ENCODE results near the gene FKBP1B.

Gene FKBP1B

DNA sequence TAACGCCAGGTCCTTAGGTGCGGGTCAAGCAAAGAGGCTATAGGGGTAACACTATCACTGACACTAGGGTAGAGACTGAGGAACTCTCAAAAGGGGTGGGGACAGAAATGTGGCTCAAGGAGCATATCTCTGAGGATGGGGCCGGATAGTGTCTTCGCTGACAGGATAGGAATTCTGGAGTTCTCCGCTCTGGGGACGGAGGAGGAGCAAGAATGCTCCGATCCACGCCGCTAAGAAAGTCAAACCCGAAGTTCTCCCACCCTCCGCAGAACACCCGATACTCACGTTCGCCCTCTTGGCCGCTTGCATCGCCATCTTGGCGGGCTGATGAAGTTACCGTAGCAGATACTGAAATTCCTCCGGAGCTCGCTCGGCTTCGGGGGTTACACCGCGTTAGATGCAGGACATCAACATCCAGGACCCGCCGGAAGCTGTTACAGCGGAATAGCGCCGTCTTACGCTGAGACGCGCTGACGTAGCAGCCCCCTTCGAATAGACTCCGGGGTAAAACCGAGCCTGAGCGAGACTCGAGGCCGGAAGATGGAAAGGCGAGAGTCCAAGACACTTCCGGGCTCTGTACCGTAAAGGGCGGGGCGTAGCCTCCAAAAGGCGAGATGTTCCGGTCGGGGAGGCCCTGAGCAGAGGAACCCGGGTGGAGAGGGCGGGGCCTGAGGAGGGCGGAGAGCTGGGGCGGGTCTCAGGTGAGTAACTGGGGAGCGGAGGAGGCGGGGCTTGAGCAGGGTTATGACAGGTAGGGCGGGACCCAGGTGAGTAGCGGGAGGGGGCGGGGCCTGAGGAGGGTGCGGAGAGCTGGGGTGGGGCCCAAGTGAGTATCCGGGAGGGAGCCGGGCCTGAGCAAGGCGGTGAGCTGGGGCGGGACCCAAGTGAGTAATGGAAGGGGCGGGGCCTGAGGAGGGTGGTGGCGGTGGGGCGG, 26.6 kb downstream of the FKBP1B start, which contains the start of gene SF3B6:
SF3B6 (minus strand) TSS at position 412 of the 934 bp plus-strand sequence; CDS start at position 315, 97 bp downstream.
- peak; percentile 94 for DNase-seq (ENCODE audit: low spot score)
- TF ChIP-seq, protein P1, sequence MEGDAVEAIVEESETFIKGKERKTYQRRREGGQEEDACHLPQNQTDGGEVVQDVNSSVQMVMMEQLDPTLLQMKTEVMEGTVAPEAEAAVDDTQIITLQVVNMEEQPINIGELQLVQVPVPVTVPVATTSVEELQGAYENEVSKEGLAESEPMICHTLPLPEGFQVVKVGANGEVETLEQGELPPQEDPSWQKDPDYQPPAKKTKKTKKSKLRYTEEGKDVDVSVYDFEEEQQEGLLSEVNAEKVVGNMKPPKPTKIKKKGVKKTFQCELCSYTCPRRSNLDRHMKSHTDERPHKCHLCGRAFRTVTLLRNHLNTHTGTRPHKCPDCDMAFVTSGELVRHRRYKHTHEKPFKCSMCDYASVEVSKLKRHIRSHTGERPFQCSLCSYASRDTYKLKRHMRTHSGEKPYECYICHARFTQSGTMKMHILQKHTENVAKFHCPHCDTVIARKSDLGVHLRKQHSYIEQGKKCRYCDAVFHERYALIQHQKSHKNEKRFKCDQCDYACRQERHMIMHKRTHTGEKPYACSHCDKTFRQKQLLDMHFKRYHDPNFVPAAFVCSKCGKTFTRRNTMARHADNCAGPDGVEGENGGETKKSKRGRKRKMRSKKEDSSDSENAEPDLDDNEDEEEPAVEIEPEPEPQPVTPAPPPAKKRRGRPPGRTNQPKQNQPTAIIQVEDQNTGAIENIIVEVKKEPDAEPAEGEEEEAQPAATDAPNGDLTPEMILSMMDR (IDR thresholded peaks at IDR 0.05; ENCODE audit: extremely low read depth, missing control alignments): no peak

GRCh38 chr2:24076849-24077534, 27.5 kb downstream of the FKBP1B start:
- TF ChIP-seq, protein P1 (IDR thresholded peaks at IDR 0.05; ENCODE audit: extremely low read depth, missing control alignments): no peak
- DNase-seq (ENCODE audit: low spot score): no peak

DNA sequence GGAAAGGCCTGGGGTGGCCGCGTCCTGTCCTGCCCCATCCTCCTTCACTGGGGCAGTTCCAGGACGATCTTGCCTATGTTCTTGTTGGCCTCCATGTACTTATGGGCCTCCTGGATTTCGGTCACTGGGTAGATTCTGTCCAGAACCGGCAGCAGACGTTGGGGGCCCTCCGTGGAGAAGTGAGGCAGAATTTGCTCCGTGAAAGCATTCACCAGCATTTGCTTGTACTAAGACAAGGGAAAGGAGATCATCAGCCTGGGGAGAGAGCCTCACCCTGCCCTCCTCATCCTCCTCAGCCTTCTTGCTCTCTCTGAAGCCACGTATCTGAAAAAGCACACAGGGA, 28.0 kb downstream of the FKBP1B start:
- DNase-seq (ENCODE audit: low spot score): no peak
- TF ChIP-seq, protein P1 (IDR thresholded peaks at IDR 0.05; ENCODE audit: extremely low read depth, missing control alignments): no peak

DNA sequence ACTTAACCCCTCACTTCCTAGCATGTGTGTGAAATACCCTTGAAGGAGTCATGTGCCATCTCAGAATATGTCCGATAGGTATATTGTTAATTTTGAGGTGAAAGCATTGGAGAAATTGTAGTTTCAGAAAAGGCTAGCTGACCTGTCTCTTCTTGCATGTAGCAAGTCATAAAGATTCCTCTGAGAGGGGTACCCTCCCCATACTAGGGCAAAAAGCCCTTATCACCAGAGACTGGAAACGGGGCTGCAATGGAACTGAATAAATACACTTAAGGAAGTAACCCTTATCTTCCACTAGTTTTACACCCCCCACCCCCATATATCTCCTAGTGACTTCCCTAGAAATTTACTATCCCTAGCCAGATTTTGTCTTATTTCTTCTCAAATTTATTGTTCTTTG, 28.3 kb downstream of the FKBP1B start:
- TF ChIP-seq, protein P1 (IDR thresholded peaks at IDR 0.05; ENCODE audit: extremely low read depth, missing control alignments): no peak
- no peak for DNase-seq (ENCODE audit: low spot score)

GRCh38 chr2:24080701-24081100, 31.2 kb downstream of the FKBP1B start:
- DNase-seq (ENCODE audit: low spot score): no peak
- TF ChIP-seq, protein P1 (IDR thresholded peaks at IDR 0.05; ENCODE audit: extremely low read depth, missing control alignments): no peak

DNA sequence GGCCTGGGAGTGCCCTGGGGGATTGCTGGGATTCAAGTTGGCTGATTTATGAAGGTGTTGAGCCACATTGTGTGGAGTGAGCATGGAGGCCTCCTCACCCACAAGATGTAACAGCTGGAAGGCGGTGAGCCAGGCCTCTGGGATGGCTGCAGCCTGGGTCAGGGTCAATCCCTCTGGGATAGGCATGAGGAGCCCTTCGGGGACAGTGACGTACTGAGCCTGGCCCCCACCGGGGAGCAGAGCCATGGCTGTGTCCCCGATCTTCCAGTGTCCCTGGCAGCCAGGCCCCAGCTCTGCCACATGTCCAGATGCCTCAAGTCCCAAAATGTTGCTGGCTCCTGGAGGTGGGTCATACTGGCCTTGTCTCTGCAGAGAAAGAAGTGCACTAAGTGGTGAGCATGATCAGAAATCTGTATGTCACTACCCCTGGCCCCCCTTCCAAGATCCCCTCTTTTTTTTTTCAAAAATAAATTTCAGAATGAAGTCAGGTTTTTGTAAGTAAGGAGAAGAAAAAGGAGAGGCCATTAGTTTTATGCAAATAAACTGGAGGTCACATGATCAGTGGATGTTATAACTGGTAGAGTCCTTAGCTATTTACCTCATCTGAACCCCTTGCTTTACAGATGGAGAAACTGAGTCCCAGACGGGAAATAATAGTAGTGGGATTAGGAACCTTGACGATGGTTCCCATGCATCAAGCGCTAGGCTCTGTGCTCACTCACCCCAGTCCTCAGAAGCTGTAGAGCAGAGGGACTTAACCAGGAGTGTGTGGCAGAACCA, 33.4 kb downstream of the FKBP1B start:
- TF ChIP-seq, protein P1 (IDR thresholded peaks at IDR 0.05; ENCODE audit: extremely low read depth, missing control alignments): no peak

More for the DNA sequence above, 33.4 kb downstream of the FKBP1B start:
- DNase-seq (ENCODE audit: low spot score): no peak

Measured in GM20000 (cell line).